Putamen (tissue), 1 donor: ENCODE data around the gene RBM19.
"Not testable (repeated sequence)": the region's sequence is repeated elsewhere in the genome, so short reads cannot be mapped to it uniquely, and the experiment has no call there.

Experiments
- DNase-seq: peaks from one replicate; pipeline ENCODE4 v3.0.0-alpha.2; 2016; ENCODE audit warnings: low spot score

RBM19 gene

GRCh38 chr12:113965951-113966797 lies at the start of gene RBM19:
TSS of gene RBM19 (minus strand) at chr12:113966325. CDS start at chr12:113966227, 98 bp downstream.
- peak; percentile 98 for DNase-seq

GRCh38 chr12:114015851-114016250 lies 49.7 kb upstream of the RBM19 start:
- DNase-seq, result no peak

GRCh38 chr12:114013575-114014345 lies 47.6 kb upstream of the RBM19 start:
- no peak for DNase-seq

- no peak for DNase-seq
Measured at GRCh38 chr12:114012744-114013431, 46.8 kb upstream of the RBM19 start.

GRCh38 chr12:114011711-114012110 lies 45.6 kb upstream of the RBM19 start:
- no peak for DNase-seq

- no peak for DNase-seq
Measured at GRCh38 chr12:114006482-114007425, 40.6 kb upstream of the RBM19 start.

GRCh38 chr12:114004402-114004801 lies 38.3 kb upstream of the RBM19 start:
- DNase-seq, result no peak

GRCh38 chr12:114003286-114003685 lies 37.2 kb upstream of the RBM19 start:
- DNase-seq, result no peak

GRCh38 chr12:114001511-114002340 lies 35.6 kb upstream of the RBM19 start:
- no peak for DNase-seq

- no peak for DNase-seq
Measured at GRCh38 chr12:114000861-114001260, 34.7 kb upstream of the RBM19 start.

- not testable (repeated sequence) for DNase-seq
Measured at GRCh38 chr12:114000261-114000660, 34.1 kb upstream of the RBM19 start.

GRCh38 chr12:113997365-113997764 lies 31.2 kb upstream of the RBM19 start:
- no peak for DNase-seq

GRCh38 chr12:113996026-113996425 lies 29.9 kb upstream of the RBM19 start:
- no peak for DNase-seq

- DNase-seq, result no peak
Measured at GRCh38 chr12:113994051-113994450, 27.9 kb upstream of the RBM19 start.

- DNase-seq, result not testable (repeated sequence)
Measured at GRCh38 chr12:113992751-113993150, 26.6 kb upstream of the RBM19 start.

GRCh38 chr12:113991224-113992044 lies 25.3 kb upstream of the RBM19 start:
- no peak for DNase-seq

GRCh38 chr12:113990250-113991223 lies 24.4 kb upstream of the RBM19 start:
- DNase-seq, result no peak

- DNase-seq, result no peak
Measured at GRCh38 chr12:113988976-113989375, 22.9 kb upstream of the RBM19 start.
